Measurements from ENCODE around the gene POC1B.

The POC1B gene

GRCh38 chr12:89405626-89406345, 120.1 kb downstream of the POC1B start:
- Histone ChIP-seq H3K36me3 (ENCODE audit: control insufficient read depth in 4 of 4, insufficient read depth in 4 of 4, low read length in 3 of 4) (no peaks in the 10 kb centered on the region), H3K9me3 (ENCODE audit: control extremely low read depth in 1 of 5, control insufficient read depth in 4 of 5, insufficient read depth in 2 of 5, low read depth in 1 of 5, low read length in 4 of 5) (no peaks in the 10 kb centered on the region), H3K27me3 (replicated peaks in 2 of 5; ENCODE audit: control insufficient read depth in 4 of 5, insufficient read depth in 5 of 5, low read length in 4 of 5) (no peaks in the 10 kb centered on the region), H3K4me1 (ENCODE audit: control extremely low read depth in 1 of 4, control insufficient read depth in 4 of 4, insufficient read depth in 4 of 4, low read length in 3 of 4) (peaks cover 0 to 2% (median 0%) of the 10 kb centered on the region in 4 experiments), H3K4me3 (ENCODE audit: control insufficient read depth in 1 of 7, extremely low read depth in 1 of 7, insufficient read depth in 4 of 7, low read depth in 2 of 7, low read length in 6 of 7) (no peak overlapping the region), H3K27ac (ENCODE audit: insufficient read depth in 1 of 2, low read depth in 1 of 2, low read length in 2 of 2, poor library complexity in 1 of 2, severe bottlenecking in 2 of 2) (no peak overlapping the region)
- WGBS (ENCODE audit: insufficient coverage), result 96% methylated on average over 4 of the region's 4 CpGs
- ChIA-PET POLR2A (no interaction called here), CTCF (no interaction called here)
- no peak for DNase-seq

DNA sequence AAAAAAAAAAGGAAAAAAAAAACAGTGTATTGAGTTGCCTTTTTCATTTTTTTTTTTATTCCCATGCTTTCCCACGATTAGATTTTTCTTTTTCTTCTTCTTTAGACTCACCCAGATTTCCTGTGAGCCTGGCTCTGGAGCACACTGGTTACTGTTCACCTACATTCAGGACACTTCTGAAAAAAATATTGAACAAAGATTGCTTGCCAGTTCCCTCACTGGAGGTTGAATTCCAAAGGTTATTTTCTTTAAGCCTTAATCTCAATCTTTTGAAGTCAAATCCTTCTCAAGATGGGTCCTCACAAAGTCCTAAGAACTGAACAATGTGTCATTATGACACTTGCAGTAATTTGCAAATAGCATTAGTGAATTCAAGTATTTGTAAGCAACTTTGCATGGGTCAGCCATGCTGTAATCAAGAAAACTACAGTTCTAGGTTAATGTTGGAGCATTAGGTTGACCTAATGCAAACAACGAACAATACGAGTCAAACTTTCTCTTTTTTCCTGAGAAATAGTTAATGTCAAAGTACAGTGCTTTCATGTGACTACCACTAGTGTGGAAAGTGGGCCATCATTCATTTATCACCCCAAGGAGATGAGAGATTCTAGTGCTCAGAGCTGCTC, 124.3 kb downstream of the POC1B start:
- Histone ChIP-seq H3K27me3 (replicated peaks in 2 of 5; ENCODE audit: control insufficient read depth in 4 of 5, insufficient read depth in 5 of 5, low read length in 4 of 5) (no peaks in the 10 kb centered on the region), H3K9me3 (ENCODE audit: control extremely low read depth in 1 of 5, control insufficient read depth in 4 of 5, insufficient read depth in 2 of 5, low read depth in 1 of 5, low read length in 4 of 5) (no peaks in the 10 kb centered on the region), H3K36me3 (ENCODE audit: control insufficient read depth in 4 of 4, insufficient read depth in 4 of 4, low read length in 3 of 4) (no peaks in the 10 kb centered on the region), H3K4me3 (ENCODE audit: control insufficient read depth in 1 of 7, extremely low read depth in 1 of 7, insufficient read depth in 4 of 7, low read depth in 2 of 7, low read length in 6 of 7) (no peak overlapping the region), H3K27ac (ENCODE audit: insufficient read depth in 1 of 2, low read depth in 1 of 2, low read length in 2 of 2, poor library complexity in 1 of 2, severe bottlenecking in 2 of 2) (no peak overlapping the region), H3K4me1 (ENCODE audit: control extremely low read depth in 1 of 4, control insufficient read depth in 4 of 4, insufficient read depth in 4 of 4, low read length in 3 of 4) (peaks cover 0 to 3% (median 1%) of the 10 kb centered on the region in 4 experiments)
- DNase-seq, result no peak
- POLR2A ChIA-PET, result no interaction called here
- WGBS (ENCODE audit: insufficient coverage), result 94% methylated on average over 2 of the region's 3 CpGs
- CTCF ChIA-PET, result no interaction called here

DNA sequence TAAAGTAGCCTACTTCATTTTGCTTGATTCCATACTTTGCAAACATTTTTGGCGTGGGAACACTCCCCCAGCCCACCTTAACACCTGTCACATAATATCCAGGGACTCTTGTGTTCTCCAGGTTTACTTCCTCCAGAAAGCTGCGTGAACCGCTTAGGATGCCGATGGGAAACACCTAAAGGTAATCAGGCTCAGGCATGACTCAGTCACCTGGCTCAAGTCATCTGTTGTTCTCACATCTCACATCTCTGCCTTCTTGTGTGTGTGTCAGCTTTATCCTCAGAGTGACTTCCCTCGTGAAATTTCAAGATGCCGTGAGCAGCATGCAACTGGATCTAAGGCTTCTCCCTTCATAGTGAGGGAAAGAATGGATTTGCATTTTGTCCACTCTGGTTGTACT, 125.4 kb downstream of the POC1B start:
- ChIA-PET CTCF (no interaction called here), POLR2A (no interaction called here)
- no peak for DNase-seq
- Histone ChIP-seq H3K27ac (ENCODE audit: insufficient read depth in 1 of 2, low read depth in 1 of 2, low read length in 2 of 2, poor library complexity in 1 of 2, severe bottlenecking in 2 of 2) (no peak overlapping the region), H3K9me3 (ENCODE audit: control extremely low read depth in 1 of 5, control insufficient read depth in 4 of 5, insufficient read depth in 2 of 5, low read depth in 1 of 5, low read length in 4 of 5) (no peaks in the 10 kb centered on the region), H3K27me3 (replicated peaks in 2 of 5; ENCODE audit: control insufficient read depth in 4 of 5, insufficient read depth in 5 of 5, low read length in 4 of 5) (no peaks in the 10 kb centered on the region), H3K4me3 (ENCODE audit: control insufficient read depth in 1 of 7, extremely low read depth in 1 of 7, insufficient read depth in 4 of 7, low read depth in 2 of 7, low read length in 6 of 7) (no peak overlapping the region), H3K4me1 (ENCODE audit: control extremely low read depth in 1 of 4, control insufficient read depth in 4 of 4, insufficient read depth in 4 of 4, low read length in 3 of 4) (peaks cover 0 to 3% (median 0%) of the 10 kb centered on the region in 4 experiments), H3K36me3 (ENCODE audit: control insufficient read depth in 4 of 4, insufficient read depth in 4 of 4, low read length in 3 of 4) (no peaks in the 10 kb centered on the region)
- WGBS (ENCODE audit: insufficient coverage), result 100% methylated on average over 4 of the region's 6 CpGs

- H3K4me3 ChIP-seq (ENCODE audit: control insufficient read depth in 1 of 7, extremely low read depth in 1 of 7, insufficient read depth in 4 of 7, low read depth in 2 of 7, low read length in 6 of 7), result no peak overlapping the region
- ChIA-PET POLR2A (no interaction called here), CTCF (no interaction called here)
- no peak overlapping the region for H3K27ac ChIP-seq (ENCODE audit: insufficient read depth in 1 of 2, low read depth in 1 of 2, low read length in 2 of 2, poor library complexity in 1 of 2, severe bottlenecking in 2 of 2)
- no peak for DNase-seq
- peaks cover 0 to 8% (median 1%) of the 10 kb centered on the region in 4 experiments for H3K4me1 ChIP-seq (ENCODE audit: control extremely low read depth in 1 of 4, control insufficient read depth in 4 of 4, insufficient read depth in 4 of 4, low read length in 3 of 4)
- 100% methylated on average over 3 of the region's 4 CpGs for WGBS (ENCODE audit: insufficient coverage)
- no peaks in the 10 kb centered on the region for H3K9me3 ChIP-seq (ENCODE audit: control extremely low read depth in 1 of 5, control insufficient read depth in 4 of 5, insufficient read depth in 2 of 5, low read depth in 1 of 5, low read length in 4 of 5)
- H3K27me3 ChIP-seq (replicated peaks in 2 of 5; ENCODE audit: control insufficient read depth in 4 of 5, insufficient read depth in 5 of 5, low read length in 4 of 5), result no peaks in the 10 kb centered on the region
- H3K36me3 ChIP-seq (ENCODE audit: control insufficient read depth in 4 of 4, insufficient read depth in 4 of 4, low read length in 3 of 4), result no peaks in the 10 kb centered on the region
Measured at GRCh38 chr12:89395712-89396111, 130.1 kb downstream of the POC1B start.

DNA sequence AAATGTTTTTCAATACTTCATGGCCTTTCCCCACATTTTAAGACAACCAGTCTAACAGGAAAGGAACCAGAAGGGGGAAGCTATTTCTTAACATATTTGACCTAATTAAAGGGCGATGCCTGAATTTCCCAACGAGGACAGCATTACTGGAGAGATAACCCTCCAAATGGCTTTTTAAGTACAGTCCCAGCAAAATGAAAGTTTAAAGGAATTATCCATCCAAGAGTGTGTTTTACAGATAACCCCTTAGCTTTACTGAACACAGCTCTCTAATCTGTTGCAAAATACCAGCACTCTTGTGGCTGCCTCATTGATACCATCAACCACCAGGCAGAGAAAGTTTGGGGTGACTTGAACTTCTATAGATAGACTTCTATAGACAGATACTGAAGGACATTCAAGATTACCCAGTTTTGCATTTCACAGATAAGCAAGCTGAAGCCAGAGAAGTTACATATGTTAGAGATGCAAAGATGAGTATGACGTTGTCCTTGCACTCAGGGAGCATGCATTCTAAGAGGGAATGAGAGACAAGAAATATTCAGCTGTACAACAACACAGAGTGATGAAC, 132.2 kb downstream of the POC1B start:
- WGBS (ENCODE audit: insufficient coverage), result 60% methylated on average over 1 of the region's 3 CpGs
- peak; percentile 12 to 53 (median 36) for DNase-seq
- H3K4me1 ChIP-seq (ENCODE audit: control extremely low read depth in 1 of 4, control insufficient read depth in 4 of 4, insufficient read depth in 4 of 4, low read length in 3 of 4), result peaks cover 0 to 19% (median 2%) of the 10 kb centered on the region in 4 experiments
- H3K27ac ChIP-seq (ENCODE audit: insufficient read depth in 1 of 2, low read depth in 1 of 2, low read length in 2 of 2, poor library complexity in 1 of 2, severe bottlenecking in 2 of 2), result no peak overlapping the region
- no peaks in the 10 kb centered on the region for H3K9me3 ChIP-seq (ENCODE audit: control extremely low read depth in 1 of 5, control insufficient read depth in 4 of 5, insufficient read depth in 2 of 5, low read depth in 1 of 5, low read length in 4 of 5)
- ChIA-PET POLR2A (interaction anchor here (0.8 kb wide), 1 partner anchor 24 kb away, joined by 4 read pairs; no protein-coding TSS in a partner anchor), CTCF (interaction anchor here (0.9 kb wide), 1 partner anchor 361 kb away, joined by 3 read pairs; no protein-coding TSS in a partner anchor)
- H3K36me3 ChIP-seq (ENCODE audit: control insufficient read depth in 4 of 4, insufficient read depth in 4 of 4, low read length in 3 of 4), result no peaks in the 10 kb centered on the region
- H3K4me3 ChIP-seq (ENCODE audit: control insufficient read depth in 1 of 7, extremely low read depth in 1 of 7, insufficient read depth in 4 of 7, low read depth in 2 of 7, low read length in 6 of 7), result no peak overlapping the region
- no peaks in the 10 kb centered on the region for H3K27me3 ChIP-seq (replicated peaks in 2 of 5; ENCODE audit: control insufficient read depth in 4 of 5, insufficient read depth in 5 of 5, low read length in 4 of 5)

DNA sequence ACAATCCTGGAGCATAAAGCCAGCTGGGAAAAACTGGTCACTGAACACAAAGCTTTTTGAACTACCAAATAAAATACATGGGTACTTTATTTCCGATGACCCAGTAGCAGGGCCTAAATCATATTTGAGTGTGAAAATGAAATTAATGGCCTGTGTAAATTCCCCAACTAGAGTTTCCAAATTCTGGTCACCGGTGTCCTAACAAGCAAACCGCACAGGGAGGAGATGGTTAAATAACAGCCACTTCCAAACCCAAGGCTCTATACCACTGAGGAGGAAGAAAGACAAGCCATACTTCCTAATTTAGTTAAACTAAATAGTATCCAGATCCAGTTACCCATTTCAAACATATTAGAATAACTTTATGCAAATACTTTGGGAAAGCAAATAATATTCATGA, 133.5 kb downstream of the POC1B start:
- Histone ChIP-seq H3K36me3 (ENCODE audit: control insufficient read depth in 4 of 4, insufficient read depth in 4 of 4, low read length in 3 of 4) (no peaks in the 10 kb centered on the region), H3K9me3 (ENCODE audit: control extremely low read depth in 1 of 5, control insufficient read depth in 4 of 5, insufficient read depth in 2 of 5, low read depth in 1 of 5, low read length in 4 of 5) (no peaks in the 10 kb centered on the region), H3K4me3 (ENCODE audit: control insufficient read depth in 1 of 7, extremely low read depth in 1 of 7, insufficient read depth in 4 of 7, low read depth in 2 of 7, low read length in 6 of 7) (no peak overlapping the region), H3K4me1 (ENCODE audit: control extremely low read depth in 1 of 4, control insufficient read depth in 4 of 4, insufficient read depth in 4 of 4, low read length in 3 of 4) (peaks cover 0 to 19% (median under 1%) of the 10 kb centered on the region in 4 experiments), H3K27ac (ENCODE audit: insufficient read depth in 1 of 2, low read depth in 1 of 2, low read length in 2 of 2, poor library complexity in 1 of 2, severe bottlenecking in 2 of 2) (no peak overlapping the region), H3K27me3 (replicated peaks in 2 of 5; ENCODE audit: control insufficient read depth in 4 of 5, insufficient read depth in 5 of 5, low read length in 4 of 5) (no peaks in the 10 kb centered on the region)
- DNase-seq, result no peak
- ChIA-PET CTCF (no interaction called here), POLR2A (no interaction called here)
- WGBS (ENCODE audit: insufficient coverage), result 100% methylated on average over 2 of the region's 3 CpGs

DNA sequence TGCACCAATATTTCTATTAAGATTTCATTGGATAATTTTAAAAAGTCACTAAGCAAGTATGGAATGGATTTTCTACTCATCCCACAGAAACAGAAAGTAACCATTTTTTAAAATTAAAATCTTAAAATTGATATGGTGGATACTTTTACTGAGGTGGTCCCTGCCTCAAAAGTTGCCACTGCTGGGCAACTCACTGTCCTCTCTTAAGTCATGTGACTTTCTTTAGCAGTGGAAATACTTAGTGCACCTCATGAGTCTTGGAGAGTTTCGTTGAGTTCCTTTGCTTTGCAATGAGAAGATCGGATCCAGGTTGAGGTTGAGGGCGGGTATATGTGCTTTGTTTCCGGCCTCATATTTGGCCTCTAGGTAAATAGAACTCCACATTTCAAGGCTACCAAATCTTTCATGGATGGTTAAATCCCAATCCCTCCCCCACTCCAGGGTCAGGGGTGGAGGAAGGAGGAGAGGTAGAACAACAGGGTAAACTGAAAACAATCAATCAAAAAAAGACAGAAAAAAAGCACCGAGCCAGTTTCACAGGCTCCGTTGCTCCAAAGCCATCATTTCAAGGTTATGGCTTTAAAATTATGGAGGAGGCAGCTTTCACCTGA, 134.0 kb downstream of the POC1B start:
- no peak overlapping the region for H3K4me3 ChIP-seq (ENCODE audit: control insufficient read depth in 1 of 7, extremely low read depth in 1 of 7, insufficient read depth in 4 of 7, low read depth in 2 of 7, low read length in 6 of 7)
- H3K27ac ChIP-seq (ENCODE audit: insufficient read depth in 1 of 2, low read depth in 1 of 2, low read length in 2 of 2, poor library complexity in 1 of 2, severe bottlenecking in 2 of 2), result no peak overlapping the region
- H3K4me1 ChIP-seq (ENCODE audit: control extremely low read depth in 1 of 4, control insufficient read depth in 4 of 4, insufficient read depth in 4 of 4, low read length in 3 of 4), result peaks cover 0 to 19% (median under 1%) of the 10 kb centered on the region in 4 experiments
- ChIA-PET POLR2A (no interaction called here), CTCF (no interaction called here)
- WGBS (ENCODE audit: insufficient coverage), result 100% methylated on average over 5 of the region's 6 CpGs
- DNase-seq, result no peak
- H3K36me3 ChIP-seq (ENCODE audit: control insufficient read depth in 4 of 4, insufficient read depth in 4 of 4, low read length in 3 of 4), result no peaks in the 10 kb centered on the region
- no peaks in the 10 kb centered on the region for H3K27me3 ChIP-seq (replicated peaks in 2 of 5; ENCODE audit: control insufficient read depth in 4 of 5, insufficient read depth in 5 of 5, low read length in 4 of 5)
- H3K9me3 ChIP-seq (ENCODE audit: control extremely low read depth in 1 of 5, control insufficient read depth in 4 of 5, insufficient read depth in 2 of 5, low read depth in 1 of 5, low read length in 4 of 5), result no peaks in the 10 kb centered on the region

All from common myeloid progenitor, CD34-positive (primary cell).